GM12878 (cell line): ENCODE data around the gene TAS2R41. TPM values are rescaled to one million over a fixed set of nuclear protein-coding genes. Genes with fewer than 3 reads are reported as not detected.

Experiments
- ATAC-seq: fragments of 200-7000 bp; cut with Tn5 transposase; 3 replicates; pipeline ENCODE4 v1.9.1; 2020; ENCODE audit warnings: mild to moderate bottlenecking, moderate library complexity
- BruUV-seq: library from RNA; stranded (reverse); fragments of 400-500 nt; replicated peaks from 2 replicates; lab custom pipeline; 2021; lab: Mats Ljungman, UMichigan
- CTCF ChIA-PET: fragments of 300-600 bp; sonication (Branson Sonifier 250); formaldehyde crosslinking; extraction: SDS; loops from one replicate; lab custom pipeline; 2021; ENCODE audit warnings: inconsistent platforms; lab: Yijun Ruan, JAX
- POLR2A ChIA-PET: fragments of 350-600 bp; formaldehyde crosslinking; extraction: SDS; loops from one replicate; lab custom pipeline; 2021; ENCODE audit warnings: inconsistent platforms; lab: Charles Lee
- RAD21 ChIA-PET: fragments of 300-600 bp; sonication (Branson Sonifier 250); formaldehyde crosslinking; loops from one replicate; lab custom pipeline; 2023; ENCODE audit warnings: antibody characterized with exemption; ENCODE audit not compliant: unreplicated experiment; lab: Charles Lee
- SMC1A ChIA-PET: fragments of 300-600 bp; sonication (Branson Sonifier 250); formaldehyde crosslinking; loops from one replicate; lab custom pipeline; 2023; ENCODE audit not compliant: unreplicated experiment, uncharacterized antibody; lab: Charles Lee
- DNase-seq: peaks from one replicate; pipeline ENCODE4 v3.0.0-alpha.2; 2011; ENCODE audit warnings: low read depth, low spot score
- FAIRE-seq: peaks from 3 replicates; lab custom pipeline; 2011; peaks lifted over from hg19 to GRCh38; lab: Jason Lieb, UNC
- H2AFZ ChIP-seq: 2 replicates; pipeline ENCODE4 v1.6.0; 2011; ENCODE audit warnings: low read depth, low read length, control low read depth; ENCODE audit not compliant: control insufficient read depth
- H3K27ac ChIP-seq: 2 replicates; pipeline ENCODE4 v1.5.1; 2011; ENCODE audit warnings: control low read depth; ENCODE audit not compliant: control insufficient read depth, insufficient read depth
- H3K27me3 ChIP-seq, 2 experiments: replicated peaks in 1 of 2; 2 replicates each; pipeline versions ENCODE4 v1.6.0 to v1.6.1; 2011; ENCODE audit warnings: low read length in 1 of 2; ENCODE audit not compliant: control insufficient read depth in 2 of 2, insufficient read depth in 2 of 2
- H3K36me3 ChIP-seq, 2 experiments: 2 replicates each; pipeline ENCODE4 v1.5.1; 2011; ENCODE audit warnings: low read length in 1 of 2; ENCODE audit not compliant: control insufficient read depth in 2 of 2, insufficient read depth in 2 of 2
- H3K4me1 ChIP-seq: 2 replicates; pipeline ENCODE4 v1.6.1; 2011; ENCODE audit warnings: mild to moderate bottlenecking, low read length, moderate library complexity, mixed read lengths; ENCODE audit not compliant: control insufficient read depth, insufficient read depth
- H3K4me2 ChIP-seq: 2 replicates; pipeline ENCODE4 v1.6.0; 2011; ENCODE audit warnings: control low read depth; ENCODE audit not compliant: control insufficient read depth, insufficient read depth
- H3K4me3 ChIP-seq: fragments of 200-600 bp; sonication (generic); 2 replicates; pipeline ENCODE4 v1.5.1; 2016
- H3K79me2 ChIP-seq: 2 replicates; pipeline ENCODE4 v1.6.0; 2011; ENCODE audit warnings: low read length; ENCODE audit not compliant: control insufficient read depth, insufficient read depth
- H3K9ac ChIP-seq: 2 replicates; pipeline ENCODE4 v1.8.0; 2011; ENCODE audit warnings: low read length, control low read depth, mixed read lengths; ENCODE audit not compliant: control insufficient read depth, insufficient read depth
- H3K9me3 ChIP-seq: replicated peaks from 3 replicates; pipeline ENCODE4 v1.5.1; 2011; ENCODE audit warnings: mild to moderate bottlenecking, low read length; ENCODE audit not compliant: control insufficient read depth, insufficient read depth
- H4K20me1 ChIP-seq: 2 replicates; pipeline ENCODE4 v1.6.0; 2011; ENCODE audit not compliant: control insufficient read depth, insufficient read depth
- ATF7 ChIP-seq: fragments of 450-650 bp; IDR thresholded peaks from 2 replicates; pipeline ENCODE4 v1.6.1; 2016; ENCODE audit warnings: low read depth, mild to moderate bottlenecking
- CBX3 ChIP-seq: fragments of 200-600 bp; sonication (generic); IDR thresholded peaks from 2 replicates; pipeline ENCODE4 v1.6.1; 2016; ENCODE audit warnings: low read depth, borderline replicate concordance
- EED ChIP-seq: sonication (generic); IDR thresholded peaks from 2 replicates; pipeline ENCODE4 v1.6.1; 2016; ENCODE audit warnings: antibody characterized with exemption, low read depth
- JUNB ChIP-seq: IDR thresholded peaks from 2 replicates; pipeline ENCODE4 v1.6.1; 2016; ENCODE audit warnings: antibody characterized with exemption, mild to moderate bottlenecking
- KLF5 ChIP-seq: fragments of 450-650 bp; IDR thresholded peaks from 2 replicates; pipeline ENCODE4 v1.6.1; 2014; ENCODE audit warnings: mild to moderate bottlenecking; ENCODE audit not compliant: partially characterized antibody
- PAX5 ChIP-seq: IDR thresholded peaks from 2 replicates; pipeline ENCODE4 v1.6.1; 2011; ENCODE audit warnings: low read depth, low read length, borderline replicate concordance
- RBBP5 ChIP-seq: fragments of 200-600 bp; sonication (generic); conservative IDR thresholded peaks from 2 replicates; pipeline ENCODE4 v1.6.1; 2016
- RELA ChIP-seq: fragments of 450-650 bp; IDR thresholded peaks from 2 replicates; pipeline ENCODE4 v1.8.0; 2014; ENCODE audit warnings: borderline replicate concordance; ENCODE audit not compliant: partially characterized antibody
- WGBS: methylation state at CpG from one replicate; pipeline ENCODE4 v1.1.6; 2016; ENCODE audit warnings: low lambda C conversion rate; ENCODE audit not compliant: insufficient replicate concordance, insufficient coverage; ENCODE audit errors: missing lambda C conversion rate; 5-methylcytosine and 5-hydroxymethylcytosine counted together
- in situ Hi-C: fragments of 300-500 bp; cut with MboI; formaldehyde crosslinking; loops from 9 replicates; pipeline ENCODE4 v1.14.3; 2018; ENCODE audit warnings: mixed read lengths
- intact Hi-C: fragments of 100-400 bp; cut with micrococcal nuclease; formaldehyde crosslinking; loops from one replicate; pipeline ENCODE4 v1.14.2; 2022; ENCODE audit not compliant: unreplicated experiment
- polyA plus RNA-seq, 11 experiments: library from polyadenylated mRNA; depleted of rRNA in 4 of 11; unstranded in 6 of 11; stranded (reverse) in 5 of 11; fragments of >200 nt; fragmentation: Nextera tagmentation in 4 of 11; fragmentation: Illumina TruSeq in 1 of 11; extraction: Ambion mirVana in 4 of 11; extraction: Trizol in 1 of 11; gene quantifications; 1 replicate in 1 of 11; 2 replicates in 10 of 11; pipeline versions ENCODE4 v1.2.1 to v1.2.3, GENCODE V29; 2011 to 2016; ENCODE audit warnings: inconsistent platforms in 2 of 11, missing spikeins in 2 of 11, low read depth in 1 of 11
- total RNA-seq, 4 experiments: library from RNA; depleted of rRNA in 3 of 4; stranded (reverse); fragments of >200 nt in 3 of 4; fragmentation: Illumina TruSeq in 1 of 4; extraction: Trizol in 1 of 4; gene quantifications; 2 replicates each; pipeline versions ENCODE4 v1.2.1 to v1.2.3, GENCODE V29; 2013 to 2021
- TF ChIP-seq, protein P1 (sequence below): fragments of 450-650 bp; formaldehyde crosslinking; IDR thresholded peaks from 2 replicates; pipeline ENCODE4 v1.4.0; 2022; ENCODE audit warnings: mild to moderate bottlenecking, moderate library complexity
- TF ChIP-seq, protein P2 (sequence below): IDR thresholded peaks from 2 replicates; pipeline ENCODE4 v1.6.1; 2012; ENCODE audit warnings: mild to moderate bottlenecking, low read depth, low read length
- TF ChIP-seq, protein P3 (sequence below): IDR thresholded peaks from 2 replicates; pipeline ENCODE4 v1.6.1; 2011; ENCODE audit warnings: borderline replicate concordance, low read depth, mild to moderate bottlenecking, moderate library complexity, mixed read lengths, low read length; ENCODE audit not compliant: insufficient read depth; ENCODE audit errors: extremely low read length
- TF ChIP-seq, protein P4 (sequence below): fragments of 450-650 bp; IDR thresholded peaks from 2 replicates; pipeline ENCODE4 v1.6.1; 2018; ENCODE audit warnings: borderline replicate concordance, mild to moderate bottlenecking; ENCODE audit not compliant: partially characterized antibody
- TF ChIP-seq, protein P5 (sequence below): IDR thresholded peaks from 2 replicates; pipeline ENCODE4 v1.6.1; 2011; ENCODE audit warnings: mild to moderate bottlenecking, low read depth, low read length, moderate library complexity; ENCODE audit not compliant: insufficient replicate concordance

The TAS2R41 gene
- total and polyA plus RNA-seq, 10 of the 15 experiments (the other 5 are each of a cell fraction or from before 2014, with no cell fraction given): not detected

DNA sequence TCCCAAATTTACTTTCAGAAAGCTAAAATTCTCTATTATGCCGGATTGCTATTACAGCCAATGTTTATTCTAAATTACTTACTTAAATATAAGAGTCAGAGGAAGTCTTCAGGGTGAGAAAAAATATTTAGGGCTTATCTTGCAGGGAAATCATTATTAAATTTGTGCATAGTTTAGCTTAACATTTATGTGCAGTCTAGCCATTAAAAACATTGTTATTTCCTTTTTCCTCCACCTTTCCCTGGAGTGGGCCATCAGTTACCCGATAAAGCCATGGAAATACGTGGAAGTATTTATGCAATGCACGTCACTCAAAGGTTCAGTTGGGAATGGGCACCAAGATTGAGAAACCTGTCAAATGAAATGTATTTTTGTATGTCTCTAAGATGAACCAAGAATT lies 43.9 kb upstream of the TAS2R41 start:
- SMC1A ChIA-PET: no interaction called here
- ATAC-seq (no peak), DNase-seq (no peak), FAIRE-seq (no peak)
- CTCF ChIA-PET: interaction anchor here (1.3 kb wide), 1 partner anchor 18 kb away, joined by 3 read pairs; no protein-coding TSS in a partner anchor
- RAD21 ChIA-PET: no interaction called here
- no peaks in the 10 kb centered on the region for H3K79me2 ChIP-seq
- intact Hi-C loops: no loop called here
- in situ Hi-C loops: no loop called here
- H3K36me3 ChIP-seq: no peaks in the 10 kb centered on the region
- no peak overlapping the region for H2AFZ ChIP-seq
- no peaks in the 10 kb centered on the region for H3K4me1 ChIP-seq
- H3K27me3 ChIP-seq: no peaks in the 10 kb centered on the region; a peak in 1 of 4 replicates
- POLR2A ChIA-PET: no interaction called here
- H3K27ac ChIP-seq: no peak overlapping the region
- no peak overlapping the region for H3K4me3 ChIP-seq
- no peaks in the 10 kb centered on the region for H4K20me1 ChIP-seq
- no peak overlapping the region for H3K4me2 ChIP-seq
- BruUV-seq: no TSS peak
- 0% methylated on average over 4 of the region's 4 CpGs for WGBS
- no peaks in the 10 kb centered on the region for H3K9me3 ChIP-seq
- no peak overlapping the region for H3K9ac ChIP-seq
- TF ChIP-seq EED (no peak), CBX3 (no peak), RELA (no peak), ATF7 (no peak), JUNB (no peak), KLF5 (no peak), RBBP5 (no peak), PAX5 (no peak)
- TF ChIP-seq, protein P1, sequence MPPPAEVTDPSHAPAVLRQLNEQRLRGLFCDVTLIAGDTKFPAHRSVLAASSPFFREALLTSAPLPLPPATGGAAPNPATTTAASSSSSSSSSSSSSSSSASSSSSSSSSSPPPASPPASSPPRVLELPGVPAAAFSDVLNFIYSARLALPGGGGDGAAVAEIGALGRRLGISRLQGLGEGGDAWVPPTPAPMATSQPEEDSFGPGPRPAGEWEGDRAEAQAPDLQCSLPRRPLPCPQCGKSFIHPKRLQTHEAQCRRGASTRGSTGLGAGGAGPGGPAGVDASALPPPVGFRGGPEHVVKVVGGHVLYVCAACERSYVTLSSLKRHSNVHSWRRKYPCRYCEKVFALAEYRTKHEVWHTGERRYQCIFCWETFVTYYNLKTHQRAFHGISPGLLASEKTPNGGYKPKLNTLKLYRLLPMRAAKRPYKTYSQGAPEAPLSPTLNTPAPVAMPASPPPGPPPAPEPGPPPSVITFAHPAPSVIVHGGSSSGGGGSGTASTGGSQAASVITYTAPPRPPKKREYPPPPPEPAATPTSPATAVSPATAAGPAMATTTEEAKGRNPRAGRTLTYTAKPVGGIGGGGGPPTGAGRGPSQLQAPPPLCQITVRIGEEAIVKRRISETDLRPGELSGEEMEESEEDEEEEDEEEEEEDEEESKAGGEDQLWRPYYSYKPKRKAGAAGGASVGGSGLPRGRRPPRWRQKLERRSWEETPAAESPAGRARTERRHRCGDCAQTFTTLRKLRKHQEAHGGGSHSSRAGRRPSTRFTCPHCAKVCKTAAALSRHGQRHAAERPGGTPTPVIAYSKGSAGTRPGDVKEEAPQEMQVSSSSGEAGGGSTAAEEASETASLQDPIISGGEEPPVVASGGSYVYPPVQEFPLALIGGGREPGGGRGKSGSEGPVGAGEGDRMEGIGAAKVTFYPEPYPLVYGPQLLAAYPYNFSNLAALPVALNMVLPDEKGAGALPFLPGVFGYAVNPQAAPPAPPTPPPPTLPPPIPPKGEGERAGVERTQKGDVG (CRISPR knock-in tag): no peak
- TF ChIP-seq, protein P2, sequence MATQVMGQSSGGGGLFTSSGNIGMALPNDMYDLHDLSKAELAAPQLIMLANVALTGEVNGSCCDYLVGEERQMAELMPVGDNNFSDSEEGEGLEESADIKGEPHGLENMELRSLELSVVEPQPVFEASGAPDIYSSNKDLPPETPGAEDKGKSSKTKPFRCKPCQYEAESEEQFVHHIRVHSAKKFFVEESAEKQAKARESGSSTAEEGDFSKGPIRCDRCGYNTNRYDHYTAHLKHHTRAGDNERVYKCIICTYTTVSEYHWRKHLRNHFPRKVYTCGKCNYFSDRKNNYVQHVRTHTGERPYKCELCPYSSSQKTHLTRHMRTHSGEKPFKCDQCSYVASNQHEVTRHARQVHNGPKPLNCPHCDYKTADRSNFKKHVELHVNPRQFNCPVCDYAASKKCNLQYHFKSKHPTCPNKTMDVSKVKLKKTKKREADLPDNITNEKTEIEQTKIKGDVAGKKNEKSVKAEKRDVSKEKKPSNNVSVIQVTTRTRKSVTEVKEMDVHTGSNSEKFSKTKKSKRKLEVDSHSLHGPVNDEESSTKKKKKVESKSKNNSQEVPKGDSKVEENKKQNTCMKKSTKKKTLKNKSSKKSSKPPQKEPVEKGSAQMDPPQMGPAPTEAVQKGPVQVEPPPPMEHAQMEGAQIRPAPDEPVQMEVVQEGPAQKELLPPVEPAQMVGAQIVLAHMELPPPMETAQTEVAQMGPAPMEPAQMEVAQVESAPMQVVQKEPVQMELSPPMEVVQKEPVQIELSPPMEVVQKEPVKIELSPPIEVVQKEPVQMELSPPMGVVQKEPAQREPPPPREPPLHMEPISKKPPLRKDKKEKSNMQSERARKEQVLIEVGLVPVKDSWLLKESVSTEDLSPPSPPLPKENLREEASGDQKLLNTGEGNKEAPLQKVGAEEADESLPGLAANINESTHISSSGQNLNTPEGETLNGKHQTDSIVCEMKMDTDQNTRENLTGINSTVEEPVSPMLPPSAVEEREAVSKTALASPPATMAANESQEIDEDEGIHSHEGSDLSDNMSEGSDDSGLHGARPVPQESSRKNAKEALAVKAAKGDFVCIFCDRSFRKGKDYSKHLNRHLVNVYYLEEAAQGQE: no peak
- TF ChIP-seq, protein P3, sequence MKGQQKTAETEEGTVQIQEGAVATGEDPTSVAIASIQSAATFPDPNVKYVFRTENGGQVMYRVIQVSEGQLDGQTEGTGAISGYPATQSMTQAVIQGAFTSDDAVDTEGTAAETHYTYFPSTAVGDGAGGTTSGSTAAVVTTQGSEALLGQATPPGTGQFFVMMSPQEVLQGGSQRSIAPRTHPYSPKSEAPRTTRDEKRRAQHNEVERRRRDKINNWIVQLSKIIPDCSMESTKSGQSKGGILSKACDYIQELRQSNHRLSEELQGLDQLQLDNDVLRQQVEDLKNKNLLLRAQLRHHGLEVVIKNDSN: no peak
- TF ChIP-seq, protein P4, sequence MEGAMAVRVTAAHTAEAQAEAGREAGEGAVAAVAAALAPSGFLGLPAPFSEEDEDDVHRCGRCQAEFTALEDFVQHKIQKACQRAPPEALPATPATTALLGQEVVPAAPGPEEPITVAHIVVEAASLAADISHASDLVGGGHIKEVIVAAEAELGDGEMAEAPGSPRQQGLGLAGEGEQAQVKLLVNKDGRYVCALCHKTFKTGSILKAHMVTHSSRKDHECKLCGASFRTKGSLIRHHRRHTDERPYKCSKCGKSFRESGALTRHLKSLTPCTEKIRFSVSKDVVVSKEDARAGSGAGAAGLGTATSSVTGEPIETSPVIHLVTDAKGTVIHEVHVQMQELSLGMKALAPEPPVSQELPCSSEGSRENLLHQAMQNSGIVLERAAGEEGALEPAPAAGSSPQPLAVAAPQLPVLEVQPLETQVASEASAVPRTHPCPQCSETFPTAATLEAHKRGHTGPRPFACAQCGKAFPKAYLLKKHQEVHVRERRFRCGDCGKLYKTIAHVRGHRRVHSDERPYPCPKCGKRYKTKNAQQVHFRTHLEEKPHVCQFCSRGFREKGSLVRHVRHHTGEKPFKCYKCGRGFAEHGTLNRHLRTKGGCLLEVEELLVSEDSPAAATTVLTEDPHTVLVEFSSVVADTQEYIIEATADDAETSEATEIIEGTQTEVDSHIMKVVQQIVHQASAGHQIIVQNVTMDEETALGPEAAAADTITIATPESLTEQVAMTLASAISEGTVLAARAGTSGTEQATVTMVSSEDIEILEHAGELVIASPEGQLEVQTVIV: no peak
- TF ChIP-seq, protein P5, sequence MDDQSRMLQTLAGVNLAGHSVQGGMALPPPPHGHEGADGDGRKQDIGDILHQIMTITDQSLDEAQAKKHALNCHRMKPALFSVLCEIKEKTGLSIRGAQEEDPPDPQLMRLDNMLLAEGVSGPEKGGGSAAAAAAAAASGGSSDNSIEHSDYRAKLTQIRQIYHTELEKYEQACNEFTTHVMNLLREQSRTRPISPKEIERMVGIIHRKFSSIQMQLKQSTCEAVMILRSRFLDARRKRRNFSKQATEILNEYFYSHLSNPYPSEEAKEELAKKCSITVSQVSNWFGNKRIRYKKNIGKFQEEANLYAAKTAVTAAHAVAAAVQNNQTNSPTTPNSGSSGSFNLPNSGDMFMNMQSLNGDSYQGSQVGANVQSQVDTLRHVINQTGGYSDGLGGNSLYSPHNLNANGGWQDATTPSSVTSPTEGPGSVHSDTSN: no peak
